ENCODE measurements around the gene CFAP251. TPM values are rescaled to one million over a fixed set of nuclear protein-coding genes. Genes with fewer than 3 reads are reported as not detected.

Gene CFAP251
- total RNA-seq, 4 donors from 2014 or later, result 0.67 to 1.1 (median 0.95) TPM; not detected in 1

DNA sequence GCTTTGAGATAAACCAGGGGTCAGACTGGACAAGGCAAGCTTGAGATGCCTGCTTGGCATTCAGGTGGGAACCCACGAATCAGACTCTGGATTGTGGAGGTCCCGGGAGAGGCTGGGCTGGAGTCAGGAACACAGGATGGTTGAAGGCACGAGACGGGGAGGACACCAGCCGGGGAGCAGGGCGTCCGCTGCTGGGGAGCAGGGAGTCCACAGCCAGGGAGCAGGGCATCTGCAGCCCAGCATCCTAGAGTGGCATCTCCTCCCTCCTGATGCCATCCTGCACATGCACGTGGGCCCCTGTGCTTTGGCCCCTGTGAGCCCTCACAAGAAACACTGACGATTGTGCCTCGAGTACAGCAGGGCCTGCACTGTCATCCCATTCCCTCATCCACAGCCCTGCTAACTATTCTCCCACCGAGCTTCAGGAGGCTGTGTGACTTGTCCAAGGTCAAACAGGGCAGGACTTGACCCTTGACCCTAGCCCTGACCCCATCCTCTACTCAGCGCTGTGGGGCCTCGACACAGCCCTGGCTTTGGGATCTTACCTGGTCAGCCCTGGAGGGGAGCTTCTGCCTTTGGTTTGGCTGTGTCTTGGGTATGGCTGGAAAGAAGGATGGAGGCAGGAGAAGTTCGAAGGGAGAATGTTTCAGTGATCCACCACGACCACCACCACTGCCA lies 45.1 kb downstream of the CFAP251 start:
- no peak overlapping the region for H3K27ac ChIP-seq
- H3K4me3 ChIP-seq, result no peak overlapping the region
- H3K27me3 ChIP-seq, result no peaks in the 10 kb centered on the region
- H3K4me1 ChIP-seq, result no peaks in the 10 kb centered on the region
- H3K36me3 ChIP-seq, result no peaks in the 10 kb centered on the region
- no peaks in the 10 kb centered on the region for H3K9me3 ChIP-seq
- TF ChIP-seq, protein P1, sequence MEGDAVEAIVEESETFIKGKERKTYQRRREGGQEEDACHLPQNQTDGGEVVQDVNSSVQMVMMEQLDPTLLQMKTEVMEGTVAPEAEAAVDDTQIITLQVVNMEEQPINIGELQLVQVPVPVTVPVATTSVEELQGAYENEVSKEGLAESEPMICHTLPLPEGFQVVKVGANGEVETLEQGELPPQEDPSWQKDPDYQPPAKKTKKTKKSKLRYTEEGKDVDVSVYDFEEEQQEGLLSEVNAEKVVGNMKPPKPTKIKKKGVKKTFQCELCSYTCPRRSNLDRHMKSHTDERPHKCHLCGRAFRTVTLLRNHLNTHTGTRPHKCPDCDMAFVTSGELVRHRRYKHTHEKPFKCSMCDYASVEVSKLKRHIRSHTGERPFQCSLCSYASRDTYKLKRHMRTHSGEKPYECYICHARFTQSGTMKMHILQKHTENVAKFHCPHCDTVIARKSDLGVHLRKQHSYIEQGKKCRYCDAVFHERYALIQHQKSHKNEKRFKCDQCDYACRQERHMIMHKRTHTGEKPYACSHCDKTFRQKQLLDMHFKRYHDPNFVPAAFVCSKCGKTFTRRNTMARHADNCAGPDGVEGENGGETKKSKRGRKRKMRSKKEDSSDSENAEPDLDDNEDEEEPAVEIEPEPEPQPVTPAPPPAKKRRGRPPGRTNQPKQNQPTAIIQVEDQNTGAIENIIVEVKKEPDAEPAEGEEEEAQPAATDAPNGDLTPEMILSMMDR (IDR thresholded peaks at IDR 0.05), result no peak
- no peak for TF ChIP-seq POLR2A (IDR thresholded peaks at IDR 0.05)
- DNase-seq, result no peak

- Histone ChIP-seq H3K27ac (no peak overlapping the region), H3K36me3 (no peaks in the 10 kb centered on the region), H3K27me3 (no peaks in the 10 kb centered on the region), H3K4me1 (no peaks in the 10 kb centered on the region), H3K4me3 (no peak overlapping the region), H3K9me3 (no peaks in the 10 kb centered on the region)
- no peak for DNase-seq
- TF ChIP-seq, protein P1 (IDR thresholded peaks at IDR 0.05), result no peak
- TF ChIP-seq POLR2A (IDR thresholded peaks at IDR 0.05), result no peak
Measured at GRCh38 chr12:121964813-121965643, 46.6 kb downstream of the CFAP251 start.

DNA sequence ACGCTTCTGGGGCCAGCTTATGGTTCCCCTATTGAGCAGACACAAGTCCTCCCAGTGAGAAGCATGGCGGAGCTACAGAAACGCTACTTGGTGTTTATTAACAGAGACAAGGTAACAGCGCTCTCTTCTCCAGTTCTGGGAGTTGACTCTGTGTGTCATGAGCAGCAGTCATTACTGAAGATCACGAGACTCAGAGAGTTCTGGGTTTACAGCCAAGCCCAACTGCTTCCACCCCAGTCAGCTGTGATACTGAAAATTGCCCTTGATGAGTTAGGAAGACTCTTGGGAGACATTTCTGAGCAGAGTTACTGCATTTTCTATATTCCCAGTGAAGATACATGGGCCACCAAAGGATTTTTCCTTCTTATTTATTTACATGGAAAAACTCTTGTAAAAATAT lies 48.6 kb downstream of the CFAP251 start:
- Histone ChIP-seq H3K4me1 (no peaks in the 10 kb centered on the region), H3K36me3 (no peaks in the 10 kb centered on the region), H3K9me3 (no peaks in the 10 kb centered on the region), H3K4me3 (no peak overlapping the region), H3K27ac (no peak overlapping the region), H3K27me3 (no peaks in the 10 kb centered on the region)
- no peak for TF ChIP-seq POLR2A (IDR thresholded peaks at IDR 0.05)
- TF ChIP-seq, protein P1 (IDR thresholded peaks at IDR 0.05), result no peak
- no peak for DNase-seq

GRCh38 chr12:121968876-121969275 lies 50.5 kb downstream of the CFAP251 start:
- H3K27me3 ChIP-seq, result no peaks in the 10 kb centered on the region
- H3K4me3 ChIP-seq, result no peak overlapping the region
- no peaks in the 10 kb centered on the region for H3K36me3 ChIP-seq
- peaks cover 0 to 13% (median 0%) of the 10 kb centered on the region in 4 donors for H3K9me3 ChIP-seq
- TF ChIP-seq, protein P1 (IDR thresholded peaks at IDR 0.05), result no peak
- no peak for TF ChIP-seq POLR2A (IDR thresholded peaks at IDR 0.05)
- H3K27ac ChIP-seq, result no peak overlapping the region
- DNase-seq, result peak in 2 of 3 donors; percentile 36 to 53
- no peaks in the 10 kb centered on the region for H3K4me1 ChIP-seq

DNA sequence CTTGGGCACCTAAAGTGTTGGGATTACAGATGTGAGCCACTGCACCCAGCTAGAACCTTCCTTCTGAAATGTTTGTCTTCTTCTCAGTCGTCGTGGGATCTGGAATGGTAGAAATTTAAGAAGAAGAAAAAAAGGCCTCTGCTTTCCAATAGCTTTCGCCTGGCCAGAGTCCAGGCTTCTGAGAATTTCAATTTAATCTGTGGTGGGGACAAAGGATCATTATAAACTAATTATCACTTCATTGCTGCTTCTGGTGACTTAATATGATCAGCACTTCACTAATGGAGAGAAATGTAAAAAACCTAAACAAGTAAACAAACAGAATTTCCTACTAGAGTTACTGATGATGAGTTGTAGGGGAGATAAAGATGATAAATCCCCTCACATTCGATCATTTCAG lies 51.3 kb downstream of the CFAP251 start:
- DNase-seq, result no peak
- TF ChIP-seq POLR2A (IDR thresholded peaks at IDR 0.05), result no peak
- TF ChIP-seq, protein P1 (IDR thresholded peaks at IDR 0.05), result no peak

More for the DNA sequence above, 51.3 kb downstream of the CFAP251 start:
- Histone ChIP-seq H3K4me3 (no peak overlapping the region), H3K27ac (no peak overlapping the region), H3K27me3 (no peaks in the 10 kb centered on the region), H3K4me1 (no peaks in the 10 kb centered on the region), H3K36me3 (no peaks in the 10 kb centered on the region), H3K9me3 (peaks cover 0 to 13% (median 0%) of the 10 kb centered on the region in 4 donors)
